Measurements from ENCODE around the gene ACTN4.

The ACTN4 gene

GRCh38 chr19:38700350-38700901 lies 53.0 kb downstream of the ACTN4 start:
- Histone ChIP-seq H3K36me3 (ENCODE audit: low read depth) (peaks cover 86% of the 10 kb centered on the region), H3K27ac (ENCODE audit: poor library complexity, severe bottlenecking) (peak overlapping the region; percentile 99), H3K9me3 (ENCODE audit: severe bottlenecking) (no peaks in the 10 kb centered on the region), H3K4me1 (ENCODE audit: insufficient read depth, poor library complexity, severe bottlenecking) (peaks cover 35% of the 10 kb centered on the region), H3K27me3 (ENCODE audit: insufficient read depth, poor library complexity, severe bottlenecking) (no peaks in the 10 kb centered on the region), H3K4me3 (ENCODE audit: severe bottlenecking) (no peak overlapping the region)
- ATAC-seq (ENCODE audit: low read depth) (no peak), DNase-seq (ENCODE audit: low spot score) (no peak)
- no peak for TF ChIP-seq CTCF (IDR thresholded peaks at IDR 0.05; ENCODE audit: poor library complexity, severe bottlenecking)

GRCh38 chr19:38700902-38701454 lies 53.5 kb downstream of the ACTN4 start:
- no peak overlapping the region for H3K4me3 ChIP-seq (ENCODE audit: severe bottlenecking)
- peaks cover 86% of the 10 kb centered on the region for H3K36me3 ChIP-seq (ENCODE audit: low read depth)
- no peak for ATAC-seq (ENCODE audit: low read depth)
- H3K27ac ChIP-seq (ENCODE audit: poor library complexity, severe bottlenecking) = peak overlapping the region; percentile 99
- no peaks in the 10 kb centered on the region for H3K9me3 ChIP-seq (ENCODE audit: severe bottlenecking)
- TF ChIP-seq CTCF (IDR thresholded peaks at IDR 0.05; ENCODE audit: poor library complexity, severe bottlenecking) = no peak
- DNase-seq (ENCODE audit: low spot score) = no peak
- peaks cover 34% of the 10 kb centered on the region for H3K4me1 ChIP-seq (ENCODE audit: insufficient read depth, poor library complexity, severe bottlenecking)
- no peaks in the 10 kb centered on the region for H3K27me3 ChIP-seq (ENCODE audit: insufficient read depth, poor library complexity, severe bottlenecking)

GRCh38 chr19:38701455-38702063 lies 54.1 kb downstream of the ACTN4 start:
- Histone ChIP-seq H3K27me3 (ENCODE audit: insufficient read depth, poor library complexity, severe bottlenecking) (no peaks in the 10 kb centered on the region), H3K36me3 (ENCODE audit: low read depth) (peaks cover 86% of the 10 kb centered on the region), H3K9me3 (ENCODE audit: severe bottlenecking) (no peaks in the 10 kb centered on the region), H3K27ac (ENCODE audit: poor library complexity, severe bottlenecking) (peak overlapping the region; percentile 99), H3K4me3 (ENCODE audit: severe bottlenecking) (no peak overlapping the region), H3K4me1 (ENCODE audit: insufficient read depth, poor library complexity, severe bottlenecking) (peaks cover 29% of the 10 kb centered on the region)
- no peak for DNase-seq (ENCODE audit: low spot score)
- ATAC-seq (ENCODE audit: low read depth) = no peak
- TF ChIP-seq CTCF (IDR thresholded peaks at IDR 0.05; ENCODE audit: poor library complexity, severe bottlenecking) = no peak

GRCh38 chr19:38702278-38702677 lies 54.8 kb downstream of the ACTN4 start:
- Histone ChIP-seq H3K4me1 (ENCODE audit: insufficient read depth, poor library complexity, severe bottlenecking) (peaks cover 21% of the 10 kb centered on the region), H3K27me3 (ENCODE audit: insufficient read depth, poor library complexity, severe bottlenecking) (no peaks in the 10 kb centered on the region), H3K36me3 (ENCODE audit: low read depth) (peaks cover 86% of the 10 kb centered on the region), H3K4me3 (ENCODE audit: severe bottlenecking) (no peak overlapping the region), H3K27ac (ENCODE audit: poor library complexity, severe bottlenecking) (peak overlapping the region; percentile 99), H3K9me3 (ENCODE audit: severe bottlenecking) (no peaks in the 10 kb centered on the region)
- no peak for DNase-seq (ENCODE audit: low spot score)
- TF ChIP-seq CTCF (IDR thresholded peaks at IDR 0.05; ENCODE audit: poor library complexity, severe bottlenecking) = no peak
- ATAC-seq (ENCODE audit: low read depth) = no peak

- H3K9me3 ChIP-seq (ENCODE audit: severe bottlenecking) = no peaks in the 10 kb centered on the region
- H3K27me3 ChIP-seq (ENCODE audit: insufficient read depth, poor library complexity, severe bottlenecking) = no peaks in the 10 kb centered on the region
- H3K4me3 ChIP-seq (ENCODE audit: severe bottlenecking) = no peak overlapping the region
- H3K4me1 ChIP-seq (ENCODE audit: insufficient read depth, poor library complexity, severe bottlenecking) = peaks cover 9% of the 10 kb centered on the region
- H3K27ac ChIP-seq (ENCODE audit: poor library complexity, severe bottlenecking) = no peak overlapping the region
- TF ChIP-seq CTCF (IDR thresholded peaks at IDR 0.05; ENCODE audit: poor library complexity, severe bottlenecking) = no peak
- H3K36me3 ChIP-seq (ENCODE audit: low read depth) = peaks cover 94% of the 10 kb centered on the region
- no peak for ATAC-seq (ENCODE audit: low read depth)
- DNase-seq (ENCODE audit: low spot score) = no peak
These were observed 56.1 kb downstream of the ACTN4 start for GRCh38 chr19:38703509-38703908.
